Breast epithelium (tissue), 4 donors: ENCODE measurements around the gene GABRD. TPM values are rescaled to one million over a fixed set of nuclear protein-coding genes. Genes with fewer than 3 reads are reported as not detected.

Experiments
- DNase-seq, 2 donors: peaks; one replicate each; pipeline ENCODE4 v3.0.0-alpha.2; 2019; ENCODE audit warnings: low spot score in 2 of 2
- H3K27ac ChIP-seq, 2 donors: fragments of 200-600 bp; sonication (generic) in 1 of 2; one replicate each; pipeline ENCODE4 v1.5.1; 2016 to 2019; ENCODE audit warnings: mild to moderate bottlenecking in 1 of 2
- H3K27me3 ChIP-seq, 2 donors: fragments of 200-600 bp; sonication (generic) in 1 of 2; one replicate each; pipeline versions ENCODE4 v1.5.1 to v1.6.0; 2017 to 2019; ENCODE audit warnings: control low read depth in 1 of 2, mild to moderate bottlenecking in 1 of 2
- H3K36me3 ChIP-seq: fragments of 200-600 bp; one replicate; pipeline ENCODE4 v1.5.1; 2019
- H3K4me1 ChIP-seq, 2 donors: fragments of 200-600 bp; sonication (generic); one replicate each; pipeline ENCODE4 v1.5.1; 2016 to 2019; ENCODE audit warnings: control low read depth in 1 of 2
- H3K4me3 ChIP-seq, 3 donors: fragments of 200-600 bp; sonication (generic); 1 replicate in 2 of 3; 2 replicates in 1 of 3; pipeline ENCODE4 v1.5.1; 2016 to 2019; ENCODE audit warnings: mild to moderate bottlenecking in 3 of 3, moderate library complexity in 2 of 3
- H3K9me3 ChIP-seq, 2 donors: fragments of 200-600 bp; sonication (generic) in 1 of 2; one replicate each; pipeline ENCODE4 v1.5.1; 2016 to 2019; ENCODE audit warnings: control low read depth in 1 of 2
- POLR2A ChIP-seq: fragments of 450-650 bp; IDR thresholded peaks from one replicate; pipeline ENCODE4 v1.6.1; 2016; ENCODE audit warnings: antibody characterized with exemption, mild to moderate bottlenecking, moderate library complexity
- POLR2AphosphoS5 ChIP-seq, 3 donors: sonication (generic); formaldehyde crosslinking; IDR thresholded peaks; one replicate each; pipeline ENCODE4 v1.6.1; 2017; ENCODE audit warnings: antibody characterized with exemption in 3 of 3
- intact Hi-C: fragments of 100-400 bp; cut with DNase I; formaldehyde crosslinking; loops from one replicate; pipeline ENCODE4 v1.15.1; 2023; ENCODE audit warnings: low total_unique reads
- total RNA-seq, 3 donors: library from RNA; depleted of rRNA; stranded (reverse); fragments of >200 nt; gene quantifications; one replicate each; pipeline ENCODE4 v1.1.0, GENCODE V29; 2016
- TF ChIP-seq, protein P1 (sequence below), 3 donors: fragments of 450-650 bp; IDR thresholded peaks; one replicate each; pipeline ENCODE4 v1.5.1; 2016 to 2017; ENCODE audit warnings: antibody characterized with exemption in 3 of 3, mild to moderate bottlenecking in 3 of 3, moderate library complexity in 3 of 3

GABRD gene
- total RNA-seq, 3 donors from 2014 or later, result not detected

DNA sequence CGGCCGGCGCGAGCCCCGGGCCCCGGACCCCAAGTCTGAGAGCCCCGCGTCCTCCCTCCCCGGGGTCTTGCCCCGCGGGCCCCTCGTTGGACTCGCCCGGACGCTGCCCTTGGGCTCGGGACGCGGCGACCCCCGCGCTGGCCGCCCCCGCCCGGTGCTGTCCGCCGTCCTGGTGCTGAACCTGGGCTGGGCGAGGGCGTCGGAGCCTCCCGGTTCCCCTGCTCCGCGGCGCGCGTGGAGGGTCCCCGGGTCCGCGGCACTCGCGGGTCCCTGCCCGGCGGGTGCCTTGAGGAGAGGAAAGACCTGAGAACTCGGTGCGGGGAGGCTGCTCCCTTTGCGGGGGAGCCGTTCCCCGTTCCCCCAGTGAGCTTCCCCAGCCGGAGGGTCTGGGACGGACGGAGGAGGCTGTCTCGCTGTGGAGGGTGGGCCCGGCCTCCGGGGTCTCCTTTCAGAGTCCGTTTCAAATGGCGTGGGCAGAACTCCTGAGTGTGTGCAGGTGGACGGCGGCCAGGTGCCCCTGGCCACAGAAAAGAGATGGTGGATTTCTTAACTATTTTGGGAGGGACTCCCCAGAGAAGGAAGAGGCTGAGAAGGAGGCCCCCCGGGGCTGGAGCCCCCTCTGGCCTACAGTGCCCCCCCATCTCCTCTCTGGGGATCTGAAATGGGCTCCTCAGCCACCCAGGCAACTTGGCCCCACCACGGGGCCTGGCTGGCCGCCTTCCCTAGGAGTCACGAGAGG is 595 bp downstream of the GABRD start:
- TF ChIP-seq POLR2AphosphoS5 (IDR thresholded peaks at IDR 0.05), result no peak
- TF ChIP-seq, protein P1, sequence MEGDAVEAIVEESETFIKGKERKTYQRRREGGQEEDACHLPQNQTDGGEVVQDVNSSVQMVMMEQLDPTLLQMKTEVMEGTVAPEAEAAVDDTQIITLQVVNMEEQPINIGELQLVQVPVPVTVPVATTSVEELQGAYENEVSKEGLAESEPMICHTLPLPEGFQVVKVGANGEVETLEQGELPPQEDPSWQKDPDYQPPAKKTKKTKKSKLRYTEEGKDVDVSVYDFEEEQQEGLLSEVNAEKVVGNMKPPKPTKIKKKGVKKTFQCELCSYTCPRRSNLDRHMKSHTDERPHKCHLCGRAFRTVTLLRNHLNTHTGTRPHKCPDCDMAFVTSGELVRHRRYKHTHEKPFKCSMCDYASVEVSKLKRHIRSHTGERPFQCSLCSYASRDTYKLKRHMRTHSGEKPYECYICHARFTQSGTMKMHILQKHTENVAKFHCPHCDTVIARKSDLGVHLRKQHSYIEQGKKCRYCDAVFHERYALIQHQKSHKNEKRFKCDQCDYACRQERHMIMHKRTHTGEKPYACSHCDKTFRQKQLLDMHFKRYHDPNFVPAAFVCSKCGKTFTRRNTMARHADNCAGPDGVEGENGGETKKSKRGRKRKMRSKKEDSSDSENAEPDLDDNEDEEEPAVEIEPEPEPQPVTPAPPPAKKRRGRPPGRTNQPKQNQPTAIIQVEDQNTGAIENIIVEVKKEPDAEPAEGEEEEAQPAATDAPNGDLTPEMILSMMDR (IDR thresholded peaks at IDR 0.05), result no peak
- no peak for TF ChIP-seq POLR2A
- intact Hi-C loops, result no loop called here
- no peak overlapping the region for H3K27ac ChIP-seq
- no peaks in the 10 kb centered on the region for H3K9me3 ChIP-seq
- peaks cover 6 to 8% of the 10 kb centered on the region in 2 donors for H3K4me1 ChIP-seq
- no peaks in the 10 kb centered on the region for H3K36me3 ChIP-seq
- no peak for DNase-seq
- H3K27me3 ChIP-seq, result peaks cover 13 to 56% of the 10 kb centered on the region in 2 donors
- H3K4me3 ChIP-seq, result peak overlapping the region in 2 of 3 donors; percentile 45 to 66

DNA sequence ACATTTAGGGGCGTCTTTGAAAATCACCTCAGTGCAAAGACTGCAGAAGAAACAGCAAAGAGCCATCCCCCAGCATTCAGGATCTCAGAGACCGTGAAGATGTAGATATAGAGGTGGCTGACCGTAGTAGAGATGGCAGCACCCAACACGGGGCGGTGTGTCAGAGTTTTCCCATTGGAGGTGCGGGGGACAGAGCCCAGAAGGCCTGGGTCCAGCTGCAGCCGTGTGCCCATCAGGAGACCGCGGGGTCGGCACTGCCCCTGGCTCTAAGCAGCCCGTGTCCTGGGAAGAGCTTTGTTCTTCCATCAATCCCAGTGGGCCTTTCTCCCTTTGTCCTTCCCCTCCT is 1.1 kb downstream of the GABRD start:
- intact Hi-C loops, result no loop called here
- Histone ChIP-seq H3K27ac (no peak overlapping the region), H3K27me3 (peaks cover 13 to 59% of the 10 kb centered on the region in 2 donors), H3K4me1 (peaks cover 6 to 8% of the 10 kb centered on the region in 2 donors), H3K4me3 (no peak overlapping the region), H3K9me3 (no peaks in the 10 kb centered on the region), H3K36me3 (no peaks in the 10 kb centered on the region)
- TF ChIP-seq, protein P1 (IDR thresholded peaks at IDR 0.05), result no peak
- no peak for DNase-seq

DNA sequence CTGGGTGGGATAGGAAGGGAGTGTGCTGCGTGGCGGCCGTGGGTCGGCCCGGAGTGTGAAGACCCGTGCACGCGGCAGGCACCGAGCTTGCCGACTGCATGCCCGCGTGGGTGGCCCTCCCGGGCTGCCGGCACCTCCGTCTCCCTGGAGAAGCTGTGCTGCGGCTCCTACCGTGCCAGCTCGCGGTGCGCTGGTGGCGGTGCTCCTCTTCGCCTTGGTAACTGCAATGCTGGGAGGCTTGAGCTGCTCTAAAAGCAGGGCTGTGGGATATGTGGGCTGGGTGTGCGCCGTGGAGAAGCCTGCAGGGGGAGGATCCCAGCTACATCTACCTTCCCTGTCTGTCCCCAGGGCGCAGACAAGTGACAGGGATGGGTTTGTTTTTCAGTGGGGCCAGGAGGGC is 2.4 kb downstream of the GABRD start:
- TF ChIP-seq POLR2AphosphoS5 (IDR thresholded peaks at IDR 0.05) (no peak), POLR2A (no peak)
- TF ChIP-seq, protein P1 (IDR thresholded peaks at IDR 0.05), result no peak
- Histone ChIP-seq H3K9me3 (no peaks in the 10 kb centered on the region), H3K4me1 (peaks cover 6 to 8% of the 10 kb centered on the region in 2 donors), H3K27me3 (peaks cover 13 to 58% of the 10 kb centered on the region in 2 donors), H3K27ac (no peak overlapping the region), H3K4me3 (no peak overlapping the region), H3K36me3 (no peaks in the 10 kb centered on the region)
- intact Hi-C loops, result no loop called here
- DNase-seq, result no peak

DNA sequence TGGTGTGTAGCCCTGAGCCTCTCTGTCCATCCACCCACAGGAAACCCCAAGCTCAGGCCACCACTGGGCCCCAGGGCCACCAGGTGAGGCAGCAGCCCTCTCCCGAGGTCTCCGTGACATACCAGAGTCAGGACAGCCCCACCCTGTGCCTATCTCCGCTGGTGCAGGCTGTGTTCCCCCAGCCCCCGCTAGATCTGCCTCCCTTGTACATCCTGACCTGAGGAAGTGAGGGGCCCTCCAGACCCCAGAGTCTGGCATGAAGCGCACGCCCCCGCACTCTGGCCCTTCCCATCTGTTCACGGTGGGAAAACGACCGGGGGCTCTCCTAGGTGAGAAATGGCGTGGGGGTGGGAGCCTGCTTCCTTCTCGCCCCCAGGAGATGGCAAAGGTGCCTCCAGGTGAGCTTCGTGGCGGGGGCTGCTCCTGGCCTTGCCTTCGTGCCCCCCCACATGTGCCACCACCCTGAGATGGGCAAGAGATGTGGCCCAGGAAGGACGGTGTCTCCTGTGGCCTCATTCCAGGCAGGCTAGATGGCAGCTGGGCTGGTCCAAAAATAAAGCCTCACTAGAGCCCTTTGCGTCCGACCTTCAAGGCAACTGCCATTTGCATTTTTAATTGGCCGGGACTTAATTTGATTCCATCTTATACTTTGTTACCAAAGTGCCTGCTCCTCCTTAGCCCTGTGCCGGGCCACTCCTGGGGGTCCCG is 3.1 kb downstream of the GABRD start:
- no peak overlapping the region for H3K27ac ChIP-seq
- no peak for DNase-seq
- peaks cover 6 to 8% of the 10 kb centered on the region in 2 donors for H3K4me1 ChIP-seq
- intact Hi-C loops, result no loop called here
- H3K36me3 ChIP-seq, result no peaks in the 10 kb centered on the region
- H3K27me3 ChIP-seq, result peaks cover 13 to 58% of the 10 kb centered on the region in 2 donors
- H3K4me3 ChIP-seq, result no peak overlapping the region
- no peak for TF ChIP-seq POLR2AphosphoS5 (IDR thresholded peaks at IDR 0.05)
- no peak for TF ChIP-seq POLR2A
- TF ChIP-seq, protein P1 (IDR thresholded peaks at IDR 0.05), result no peak
- H3K9me3 ChIP-seq, result no peaks in the 10 kb centered on the region

DNA sequence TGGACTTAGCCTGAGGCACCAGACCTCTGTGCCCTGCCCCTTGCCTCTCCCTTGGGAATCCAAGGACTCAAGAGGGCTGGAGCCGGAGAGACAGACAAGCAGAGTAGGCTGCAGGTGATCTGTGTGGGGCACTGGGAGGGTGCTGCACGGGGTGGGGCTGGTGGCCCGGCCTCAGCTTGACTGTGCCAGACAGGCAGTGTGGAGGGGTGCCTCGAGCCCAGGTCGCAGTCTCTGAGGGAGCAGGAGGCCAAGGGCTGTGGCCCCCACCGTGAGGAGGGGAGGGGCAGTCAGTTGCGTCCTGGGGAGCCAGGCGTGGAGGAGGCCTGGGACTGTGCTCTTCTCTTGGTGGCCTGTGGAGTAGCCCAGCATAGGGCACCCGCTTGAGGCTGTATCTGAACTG is 4.0 kb downstream of the GABRD start:
- DNase-seq, result no peak
- Histone ChIP-seq H3K9me3 (no peaks in the 10 kb centered on the region), H3K4me1 (peaks cover 6 to 8% of the 10 kb centered on the region in 2 donors), H3K4me3 (no peak overlapping the region), H3K36me3 (no peaks in the 10 kb centered on the region), H3K27ac (no peak overlapping the region), H3K27me3 (peaks cover 13 to 58% of the 10 kb centered on the region in 2 donors)
- TF ChIP-seq, protein P1 (IDR thresholded peaks at IDR 0.05), result no peak
- TF ChIP-seq POLR2AphosphoS5 (IDR thresholded peaks at IDR 0.05), result no peak
- TF ChIP-seq POLR2A, result no peak
- intact Hi-C loops, result no loop called here
